ENCODE results near the gene DGKD. TPM values are rescaled to one million over a fixed set of nuclear protein-coding genes. Genes with fewer than 3 reads are reported as not detected.
A peak's percentile ranks its signal among the peaks of the same experiment; 100 is the strongest.

Gene DGKD
- total and polyA plus RNA-seq, 10 of the 15 experiments (the other 5 are each of a cell fraction or from before 2014, with no cell fraction given): 2.7 to 81.9 (median 27.0) TPM

DNA sequence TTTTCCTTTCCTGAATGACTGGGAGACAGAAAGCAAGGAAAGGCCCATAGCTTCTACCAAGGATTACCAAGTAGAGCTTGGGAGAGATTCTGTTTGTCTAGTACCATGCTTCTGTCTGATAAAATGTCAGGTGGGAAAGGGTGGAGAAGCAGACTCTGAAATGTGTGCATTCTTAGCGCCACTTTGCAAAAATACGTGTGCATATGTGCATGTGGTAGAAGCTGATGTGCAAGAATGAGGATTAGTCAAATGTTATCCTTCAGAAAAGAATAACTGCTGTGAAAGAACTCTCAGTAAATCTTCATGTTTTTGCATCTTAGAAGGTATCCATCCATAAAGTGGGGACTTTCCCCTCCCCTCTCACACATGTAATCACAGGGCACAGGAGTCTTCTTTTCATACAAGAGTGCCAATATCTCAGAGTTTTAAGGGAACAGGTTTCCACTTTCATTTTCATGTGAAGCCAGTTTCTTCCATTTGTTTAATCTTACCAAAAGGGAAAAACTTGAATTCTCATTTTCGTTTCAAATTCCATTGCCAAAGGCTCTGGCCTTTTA, 15.4 kb upstream of the DGKD start:
- intact Hi-C loops (cut with micrococcal nuclease; ENCODE audit: unreplicated experiment) (no loop called here), in situ Hi-C loops (cut with MboI) (no loop called here)
- H3K79me2 ChIP-seq (ENCODE audit: control insufficient read depth, insufficient read depth, low read length): no peaks in the 10 kb centered on the region
- H4K20me1 ChIP-seq (ENCODE audit: control insufficient read depth, insufficient read depth): no peaks in the 10 kb centered on the region
- ATAC-seq (peak; percentile 31; the same call in 1 of the 3 replicates), DNase-seq (ENCODE audit: low read depth, low spot score) (no peak), FAIRE-seq (no peak)
- no peak overlapping the region for H2AFZ ChIP-seq (ENCODE audit: control insufficient read depth, low read depth, low read length)
- no peaks in the 10 kb centered on the region for H3K9me3 ChIP-seq (replicated peaks; ENCODE audit: control insufficient read depth, insufficient read depth, low read length)
- H3K4me2 ChIP-seq (ENCODE audit: control insufficient read depth, insufficient read depth): no peak overlapping the region
- no peak overlapping the region for H3K4me3 ChIP-seq
- BruUV-seq (replicated peaks): no TSS peak
- H3K9ac ChIP-seq (ENCODE audit: control insufficient read depth, insufficient read depth, low read length): no peak overlapping the region
- no peak overlapping the region for H3K27ac ChIP-seq (ENCODE audit: control insufficient read depth, insufficient read depth)
- H3K27me3 ChIP-seq (replicated peaks in 1 of 2; ENCODE audit: control insufficient read depth in 2 of 2, insufficient read depth in 2 of 2, low read length in 1 of 2): no peaks in the 10 kb centered on the region; a peak in 1 of 4 replicates
- ChIA-PET POLR2A (no interaction called here), CTCF (interaction anchor here (0.9 kb wide), 1 partner anchor 8 kb away, joined by 3 read pairs; no protein-coding TSS in a partner anchor), RAD21 (ENCODE audit: unreplicated experiment) (no interaction called here), SMC1A (ENCODE audit: uncharacterized antibody, unreplicated experiment) (no interaction called here)
- TF ChIP-seq, protein P1, sequence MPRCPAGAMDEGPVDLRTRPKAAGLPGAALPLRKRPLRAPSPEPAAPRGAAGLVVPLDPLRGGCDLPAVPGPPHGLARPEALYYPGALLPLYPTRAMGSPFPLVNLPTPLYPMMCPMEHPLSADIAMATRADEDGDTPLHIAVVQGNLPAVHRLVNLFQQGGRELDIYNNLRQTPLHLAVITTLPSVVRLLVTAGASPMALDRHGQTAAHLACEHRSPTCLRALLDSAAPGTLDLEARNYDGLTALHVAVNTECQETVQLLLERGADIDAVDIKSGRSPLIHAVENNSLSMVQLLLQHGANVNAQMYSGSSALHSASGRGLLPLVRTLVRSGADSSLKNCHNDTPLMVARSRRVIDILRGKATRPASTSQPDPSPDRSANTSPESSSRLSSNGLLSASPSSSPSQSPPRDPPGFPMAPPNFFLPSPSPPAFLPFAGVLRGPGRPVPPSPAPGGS (IDR thresholded peaks at IDR 0.05; ENCODE audit: borderline replicate concordance, insufficient read depth, low read depth, low read length, poor library complexity, severe bottlenecking): peak; percentile 83
- no peak for TF ChIP-seq HDAC2 (IDR thresholded peaks at IDR 0.05)
- TF ChIP-seq, protein P2, sequence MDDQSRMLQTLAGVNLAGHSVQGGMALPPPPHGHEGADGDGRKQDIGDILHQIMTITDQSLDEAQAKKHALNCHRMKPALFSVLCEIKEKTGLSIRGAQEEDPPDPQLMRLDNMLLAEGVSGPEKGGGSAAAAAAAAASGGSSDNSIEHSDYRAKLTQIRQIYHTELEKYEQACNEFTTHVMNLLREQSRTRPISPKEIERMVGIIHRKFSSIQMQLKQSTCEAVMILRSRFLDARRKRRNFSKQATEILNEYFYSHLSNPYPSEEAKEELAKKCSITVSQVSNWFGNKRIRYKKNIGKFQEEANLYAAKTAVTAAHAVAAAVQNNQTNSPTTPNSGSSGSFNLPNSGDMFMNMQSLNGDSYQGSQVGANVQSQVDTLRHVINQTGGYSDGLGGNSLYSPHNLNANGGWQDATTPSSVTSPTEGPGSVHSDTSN (IDR thresholded peaks at IDR 0.05; ENCODE audit: insufficient replicate concordance, low read depth, low read length): peak; percentile 26
- TF ChIP-seq, protein P3, sequence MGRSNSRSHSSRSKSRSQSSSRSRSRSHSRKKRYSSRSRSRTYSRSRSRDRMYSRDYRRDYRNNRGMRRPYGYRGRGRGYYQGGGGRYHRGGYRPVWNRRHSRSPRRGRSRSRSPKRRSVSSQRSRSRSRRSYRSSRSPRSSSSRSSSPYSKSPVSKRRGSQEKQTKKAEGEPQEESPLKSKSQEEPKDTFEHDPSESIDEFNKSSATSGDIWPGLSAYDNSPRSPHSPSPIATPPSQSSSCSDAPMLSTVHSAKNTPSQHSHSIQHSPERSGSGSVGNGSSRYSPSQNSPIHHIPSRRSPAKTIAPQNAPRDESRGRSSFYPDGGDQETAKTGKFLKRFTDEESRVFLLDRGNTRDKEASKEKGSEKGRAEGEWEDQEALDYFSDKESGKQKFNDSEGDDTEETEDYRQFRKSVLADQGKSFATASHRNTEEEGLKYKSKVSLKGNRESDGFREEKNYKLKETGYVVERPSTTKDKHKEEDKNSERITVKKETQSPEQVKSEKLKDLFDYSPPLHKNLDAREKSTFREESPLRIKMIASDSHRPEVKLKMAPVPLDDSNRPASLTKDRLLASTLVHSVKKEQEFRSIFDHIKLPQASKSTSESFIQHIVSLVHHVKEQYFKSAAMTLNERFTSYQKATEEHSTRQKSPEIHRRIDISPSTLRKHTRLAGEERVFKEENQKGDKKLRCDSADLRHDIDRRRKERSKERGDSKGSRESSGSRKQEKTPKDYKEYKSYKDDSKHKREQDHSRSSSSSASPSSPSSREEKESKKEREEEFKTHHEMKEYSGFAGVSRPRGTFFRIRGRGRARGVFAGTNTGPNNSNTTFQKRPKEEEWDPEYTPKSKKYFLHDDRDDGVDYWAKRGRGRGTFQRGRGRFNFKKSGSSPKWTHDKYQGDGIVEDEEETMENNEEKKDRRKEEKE (IDR thresholded peaks at IDR 0.05): no peak
- H3K4me1 ChIP-seq (ENCODE audit: control insufficient read depth, insufficient read depth, low read length): peaks cover 4% of the 10 kb centered on the region; the same call in 1 of the 2 replicates
- 73% methylated on average over 3 of the region's 3 CpGs for WGBS (ENCODE audit: insufficient coverage, insufficient replicate concordance, low lambda C conversion rate, missing lambda C conversion rate)
- H3K36me3 ChIP-seq (ENCODE audit: control insufficient read depth in 2 of 2, insufficient read depth in 2 of 2, low read length in 1 of 2): no peaks in the 10 kb centered on the region
